GM18520 (cell line): ENCODE measurements around the gene TENM3.

ENCODE experiments used
- ATAC-seq: cut with Tn5 transposase; IDR thresholded peaks from one replicate; pipeline ENCODE4 v1.9.1; 2021; ENCODE audit not compliant: unreplicated experiment

TENM3 gene

GRCh38 chr4:182286035-182286434, 42.8 kb downstream of the TENM3 start:
- no peak for ATAC-seq

GRCh38 chr4:182286931-182287330, 43.7 kb downstream of the TENM3 start:
- no peak for ATAC-seq

DNA sequence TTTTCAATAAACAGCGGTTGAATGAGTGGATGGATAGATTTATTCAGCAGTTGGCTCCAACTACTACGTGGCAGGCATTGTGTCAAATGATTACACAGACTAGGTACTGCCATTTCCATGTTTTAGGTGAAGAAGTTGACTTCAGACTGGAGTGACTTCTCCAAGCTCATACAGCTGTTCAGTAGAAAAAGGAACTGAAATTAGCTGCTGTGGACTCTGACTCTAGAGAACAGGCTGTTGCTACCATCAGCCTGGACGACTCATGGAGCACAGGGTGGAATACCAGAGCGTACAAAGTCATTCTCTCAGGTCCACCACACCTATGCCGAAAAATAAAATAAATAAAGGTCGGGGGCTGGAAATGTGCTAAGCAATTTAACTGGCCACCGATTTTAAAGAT, 45.3 kb downstream of the TENM3 start:
- ATAC-seq, result no peak

DNA sequence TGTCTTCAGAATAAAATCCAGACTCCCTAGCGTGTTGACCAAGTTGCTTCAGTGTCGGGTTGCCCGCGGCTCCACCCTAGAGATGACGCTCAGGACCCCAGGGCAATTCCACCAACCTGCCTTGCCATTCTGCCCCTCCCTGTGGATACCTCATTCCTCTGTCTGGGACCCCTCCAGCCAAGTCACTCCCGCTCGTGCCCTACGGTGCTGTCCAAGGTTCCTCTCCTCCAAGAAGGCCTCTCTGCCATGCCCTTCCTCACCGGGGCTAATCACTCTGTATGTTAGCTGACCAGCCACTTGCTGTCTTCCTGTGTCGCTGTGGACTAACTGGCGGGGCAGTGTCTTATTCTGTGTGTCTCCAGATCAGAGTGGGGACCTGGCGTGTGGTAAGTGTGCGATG, 46.6 kb downstream of the TENM3 start:
- ATAC-seq, result no peak

DNA sequence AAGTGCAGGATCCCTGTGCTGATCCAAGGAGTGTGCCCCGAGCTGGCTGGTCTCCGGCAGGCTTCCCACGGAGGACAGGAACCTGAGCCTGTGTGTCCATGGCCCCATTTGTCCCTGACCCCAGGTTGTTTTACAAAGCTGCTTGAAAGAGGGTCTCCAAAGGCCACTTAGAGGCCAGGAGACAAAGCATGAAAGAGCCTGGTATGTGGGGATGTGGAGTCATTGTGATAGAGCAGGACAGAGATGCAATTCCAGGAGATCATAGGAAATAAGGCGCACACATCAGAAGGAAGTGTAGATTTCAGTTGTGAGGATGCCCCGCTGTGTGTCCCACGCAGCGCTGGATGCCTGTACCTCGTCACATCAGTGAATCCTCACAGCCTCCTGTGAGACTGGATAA, 48.0 kb downstream of the TENM3 start:
- ATAC-seq, result no peak

DNA sequence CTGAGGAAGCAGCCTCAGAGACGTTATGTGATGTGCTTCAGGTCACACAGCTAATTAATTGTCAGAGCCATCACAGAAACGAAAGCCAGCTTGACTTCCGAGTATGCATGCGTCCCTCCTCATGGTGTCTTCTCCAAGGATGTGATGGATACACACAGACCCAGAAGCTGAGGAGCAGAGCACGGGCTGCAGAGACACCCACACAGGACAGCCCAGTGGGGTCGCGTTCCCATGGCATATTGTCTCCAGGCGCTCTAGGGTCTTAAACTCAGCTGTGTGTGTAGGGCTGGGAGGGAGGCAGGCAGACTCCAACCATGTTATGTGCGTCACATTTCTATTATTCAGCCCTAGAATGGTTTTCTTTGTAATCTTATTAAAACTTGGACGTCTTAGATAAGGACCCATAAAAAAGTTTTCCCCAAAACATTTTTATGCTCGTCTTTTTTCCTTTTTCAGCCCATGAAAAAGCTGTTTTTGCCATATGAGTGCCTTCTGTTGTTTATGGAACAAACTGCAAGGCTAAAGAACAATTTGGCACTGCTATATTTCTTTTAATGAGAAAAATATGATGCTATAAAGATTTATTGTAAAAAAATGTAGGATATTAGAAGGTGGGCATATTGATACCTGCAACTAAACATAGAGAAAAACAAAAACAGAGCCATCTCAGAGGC, 48.5 kb downstream of the TENM3 start:
- ATAC-seq, result no peak

DNA sequence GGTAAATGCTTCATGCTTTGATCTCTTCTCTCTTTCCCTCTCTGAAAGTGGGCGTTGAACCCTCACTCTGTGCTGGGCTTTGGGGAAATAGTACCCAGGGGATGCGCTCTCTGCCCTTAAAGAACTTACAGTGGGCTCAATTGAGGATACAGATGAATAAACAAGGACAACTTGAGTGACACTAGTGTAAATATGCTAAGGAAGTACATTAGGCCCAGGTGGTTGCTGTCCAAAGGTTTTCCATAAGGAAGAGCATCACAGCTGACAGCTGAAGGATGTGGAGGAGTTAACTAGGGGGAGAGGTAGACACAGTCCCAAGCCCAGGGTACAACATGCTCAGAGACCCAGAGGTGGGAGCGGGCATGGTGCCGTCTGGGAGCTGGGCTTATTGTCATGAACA, 49.4 kb downstream of the TENM3 start:
- ATAC-seq, result no peak

GRCh38 chr4:182293691-182294255, 50.6 kb downstream of the TENM3 start:
- ATAC-seq, result no peak

- ATAC-seq, result no peak
These were observed 51.2 kb downstream of the TENM3 start for GRCh38 chr4:182294451-182294850.

GRCh38 chr4:182297659-182298058, 54.5 kb downstream of the TENM3 start:
- no peak for ATAC-seq

- no peak for ATAC-seq
These were observed 58.5 kb downstream of the TENM3 start for GRCh38 chr4:182301736-182302135.

DNA sequence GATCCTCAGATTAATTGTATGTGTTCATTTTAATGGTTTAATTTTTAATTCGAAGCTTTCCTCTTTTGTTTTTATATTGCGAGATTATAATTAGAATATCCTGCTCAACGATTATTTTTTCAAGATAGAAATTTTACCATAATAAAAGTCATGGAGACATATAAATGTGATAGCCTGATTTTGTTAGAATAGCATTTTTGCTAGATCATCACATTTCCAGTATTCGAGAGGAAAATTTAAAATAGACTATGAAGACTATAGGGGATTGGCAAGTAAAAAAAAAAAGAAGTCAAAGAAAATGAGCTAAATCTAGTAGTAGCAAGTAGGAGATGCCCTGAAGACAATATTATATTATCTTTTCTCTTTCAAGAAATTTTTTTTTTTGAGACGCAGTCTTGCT, 60.6 kb downstream of the TENM3 start:
- no peak for ATAC-seq

GRCh38 chr4:182306792-182307507, 63.7 kb downstream of the TENM3 start:
- no peak for ATAC-seq

DNA sequence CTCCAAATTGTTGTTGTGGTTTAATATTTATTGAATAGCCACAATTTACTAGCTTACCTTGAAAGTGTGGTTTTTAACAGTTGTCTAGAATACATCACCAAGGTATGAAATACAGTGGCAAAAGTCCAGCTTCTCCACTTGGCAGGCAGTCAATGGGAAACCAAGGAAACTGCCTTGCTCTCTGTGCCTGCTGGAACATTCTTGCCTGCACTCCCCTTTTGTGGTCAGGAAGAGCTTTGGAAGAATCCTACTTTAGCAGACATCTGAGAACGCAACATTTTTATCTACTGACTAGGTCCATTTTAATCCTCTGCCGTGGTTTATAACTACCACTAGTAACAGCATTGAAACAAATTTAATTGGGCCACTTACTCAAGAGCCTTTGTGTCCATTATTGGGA, 64.5 kb downstream of the TENM3 start:
- ATAC-seq, result no peak

GRCh38 chr4:182309877-182310276, 66.7 kb downstream of the TENM3 start:
- ATAC-seq, result no peak

GRCh38 chr4:182310316-182310715, 67.1 kb downstream of the TENM3 start:
- ATAC-seq, result no peak

- ATAC-seq, result no peak
These were observed 67.8 kb downstream of the TENM3 start for GRCh38 chr4:182310962-182311361.

DNA sequence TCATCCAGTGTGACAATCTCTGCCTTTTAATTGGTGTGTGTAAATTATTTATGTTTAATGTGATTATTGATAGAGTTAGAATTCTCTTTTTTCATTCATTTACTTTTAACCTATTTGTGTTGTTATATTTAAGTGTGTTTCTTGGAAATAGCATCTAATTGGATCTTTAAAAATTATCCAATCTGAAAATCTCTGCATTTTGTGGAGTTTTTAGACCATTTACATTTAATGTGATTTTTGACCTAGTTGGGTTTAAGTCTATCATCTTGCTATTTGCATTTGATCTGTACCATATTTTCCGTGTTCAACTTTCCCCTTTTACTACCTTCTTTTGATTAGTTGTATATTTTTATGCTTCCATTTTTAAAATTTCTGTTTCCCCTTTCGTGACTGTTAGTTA, 71.3 kb downstream of the TENM3 start:
- no peak for ATAC-seq

DNA sequence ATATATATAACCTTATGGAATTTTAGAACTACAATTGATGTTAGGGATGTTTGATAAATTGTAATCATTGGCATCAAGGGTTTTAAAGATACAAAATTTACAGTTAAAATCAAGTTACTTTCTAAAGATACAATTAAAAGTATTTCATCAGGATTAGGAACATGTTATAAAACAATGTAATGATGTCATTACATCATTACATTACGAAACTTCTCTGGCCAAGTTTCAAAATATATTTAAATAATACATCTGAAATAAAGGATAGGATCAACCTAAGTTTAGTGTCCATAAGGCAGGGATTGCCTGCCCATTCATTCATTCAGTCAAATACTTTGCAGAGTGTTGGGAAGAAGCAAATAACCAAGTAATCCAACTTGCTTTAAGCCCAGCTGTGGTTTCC, 75.1 kb downstream of the TENM3 start:
- ATAC-seq, result no peak

GRCh38 chr4:182320092-182320491, 76.9 kb downstream of the TENM3 start:
- ATAC-seq, result no peak

- no peak for ATAC-seq
These were observed 77.4 kb downstream of the TENM3 start for GRCh38 chr4:182320580-182320979.

- ATAC-seq, result no peak
These were observed 81.1 kb downstream of the TENM3 start for GRCh38 chr4:182324282-182324681.
